Prostate gland (tissue), 2 donors: ENCODE results near the gene G3BP1.

ENCODE experiments used
- CTCF ChIP-seq, 4 experiments: fragments of 200-600 bp in 2 of 4; fragments of 450-650 bp in 2 of 4; sonication (generic) in 2 of 4; IDR thresholded peaks; 1 replicate in 3 of 4; 2 replicates in 1 of 4; pipeline ENCODE4 v1.5.1; 2016 to 2019; ENCODE audit warnings: antibody characterized with exemption in 4 of 4, mild to moderate bottlenecking in 2 of 4, moderate library complexity in 2 of 4
- POLR2AphosphoS5 ChIP-seq: sonication (generic); formaldehyde crosslinking; IDR thresholded peaks from one replicate; pipeline ENCODE4 v1.6.1; 2017; ENCODE audit warnings: antibody characterized with exemption

DNA sequence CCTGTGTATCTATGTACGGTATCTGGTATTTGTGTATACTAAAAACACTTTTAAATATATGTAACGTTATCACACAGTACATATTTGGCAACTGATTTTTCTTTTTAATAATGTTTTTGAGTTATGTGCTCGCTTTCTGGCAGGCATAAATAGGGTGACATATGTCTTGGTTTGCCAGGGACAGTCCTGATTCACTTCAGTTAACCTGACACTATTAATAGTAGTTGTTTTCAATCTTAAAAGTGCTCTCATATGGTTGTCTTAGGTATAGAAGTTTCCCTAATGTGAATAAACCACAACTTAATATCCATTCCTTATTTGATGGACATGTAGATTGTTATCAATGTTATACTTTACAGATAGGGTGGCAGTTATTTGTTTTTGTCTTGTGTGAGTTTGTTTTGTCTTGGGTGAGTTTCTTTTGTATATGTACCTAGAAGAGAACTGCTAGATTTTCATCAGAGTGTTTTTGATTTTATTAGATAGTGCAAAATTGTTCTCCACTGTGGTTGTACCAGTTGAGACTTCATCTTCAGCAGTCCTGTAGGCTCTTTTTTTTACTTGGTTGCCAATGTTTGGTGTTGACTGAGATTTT lies 7.9 kb downstream of the G3BP1 start:
- no peak for TF ChIP-seq CTCF (IDR thresholded peaks at IDR 0.05)
- no peak for TF ChIP-seq POLR2AphosphoS5
